Measurements from ENCODE around the gene KDF1. TPM values are rescaled to one million over a fixed set of nuclear protein-coding genes. Genes with fewer than 3 reads are reported as not detected.

Gene KDF1
- total and polyA plus RNA-seq, 4 donors = 6.6 to 12.5 (median 8.8) TPM

DNA sequence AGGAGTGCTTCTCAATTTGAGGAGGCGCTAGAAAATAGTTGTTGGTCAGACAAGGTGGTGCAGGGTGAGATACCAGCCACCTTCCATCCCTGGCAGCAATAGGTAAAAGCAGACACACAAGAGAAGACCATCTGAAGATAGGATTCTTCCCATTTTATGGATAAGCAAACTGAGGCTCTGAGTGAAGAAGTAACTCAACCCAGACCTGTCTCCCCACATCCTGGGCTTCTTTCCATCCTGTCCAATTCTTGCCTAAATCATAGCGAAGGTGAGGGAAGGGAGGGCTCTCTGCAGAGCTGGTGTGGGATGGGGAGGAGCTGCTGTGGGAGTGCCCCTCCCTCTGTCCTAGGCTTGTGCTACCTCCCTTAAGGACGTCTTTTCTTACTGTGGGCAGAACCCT, 11.3 kb upstream of the KDF1 start:
- H3K4me1 ChIP-seq (ENCODE audit: control insufficient read depth in 5 of 5, insufficient read depth in 5 of 5, low read length in 5 of 5) = no peaks in the 10 kb centered on the region
- 74 to 77% methylated on average over 3 of the region's 3 CpGs for WGBS, 2 donors
- no peaks in the 10 kb centered on the region for H3K36me3 ChIP-seq (ENCODE audit: control insufficient read depth in 4 of 4, insufficient read depth in 4 of 4, low read length in 4 of 4)
- H3K4me3 ChIP-seq = no peak overlapping the region
- H3K9ac ChIP-seq (ENCODE audit: insufficient read depth in 1 of 2, low read length in 2 of 2) = no peak overlapping the region
- TF ChIP-seq, protein P1, sequence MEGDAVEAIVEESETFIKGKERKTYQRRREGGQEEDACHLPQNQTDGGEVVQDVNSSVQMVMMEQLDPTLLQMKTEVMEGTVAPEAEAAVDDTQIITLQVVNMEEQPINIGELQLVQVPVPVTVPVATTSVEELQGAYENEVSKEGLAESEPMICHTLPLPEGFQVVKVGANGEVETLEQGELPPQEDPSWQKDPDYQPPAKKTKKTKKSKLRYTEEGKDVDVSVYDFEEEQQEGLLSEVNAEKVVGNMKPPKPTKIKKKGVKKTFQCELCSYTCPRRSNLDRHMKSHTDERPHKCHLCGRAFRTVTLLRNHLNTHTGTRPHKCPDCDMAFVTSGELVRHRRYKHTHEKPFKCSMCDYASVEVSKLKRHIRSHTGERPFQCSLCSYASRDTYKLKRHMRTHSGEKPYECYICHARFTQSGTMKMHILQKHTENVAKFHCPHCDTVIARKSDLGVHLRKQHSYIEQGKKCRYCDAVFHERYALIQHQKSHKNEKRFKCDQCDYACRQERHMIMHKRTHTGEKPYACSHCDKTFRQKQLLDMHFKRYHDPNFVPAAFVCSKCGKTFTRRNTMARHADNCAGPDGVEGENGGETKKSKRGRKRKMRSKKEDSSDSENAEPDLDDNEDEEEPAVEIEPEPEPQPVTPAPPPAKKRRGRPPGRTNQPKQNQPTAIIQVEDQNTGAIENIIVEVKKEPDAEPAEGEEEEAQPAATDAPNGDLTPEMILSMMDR (IDR thresholded peaks at IDR 0.05; ENCODE audit: control extremely low read depth, extremely low read depth) = no peak
- DNase-seq (no peak), ATAC-seq (ENCODE audit: insufficient read depth, low FRiP score) (no peak)
- no peak overlapping the region for H3K27ac ChIP-seq (ENCODE audit: low read depth in 1 of 2, low read length in 1 of 2)
- H3K27me3 ChIP-seq (ENCODE audit: control insufficient read depth in 3 of 3, insufficient read depth in 3 of 3, low read length in 2 of 3) = no peaks in the 10 kb centered on the region
- no peaks in the 10 kb centered on the region for H3K9me3 ChIP-seq (ENCODE audit: control insufficient read depth in 4 of 4, insufficient read depth in 3 of 4, low read length in 3 of 4)

DNA sequence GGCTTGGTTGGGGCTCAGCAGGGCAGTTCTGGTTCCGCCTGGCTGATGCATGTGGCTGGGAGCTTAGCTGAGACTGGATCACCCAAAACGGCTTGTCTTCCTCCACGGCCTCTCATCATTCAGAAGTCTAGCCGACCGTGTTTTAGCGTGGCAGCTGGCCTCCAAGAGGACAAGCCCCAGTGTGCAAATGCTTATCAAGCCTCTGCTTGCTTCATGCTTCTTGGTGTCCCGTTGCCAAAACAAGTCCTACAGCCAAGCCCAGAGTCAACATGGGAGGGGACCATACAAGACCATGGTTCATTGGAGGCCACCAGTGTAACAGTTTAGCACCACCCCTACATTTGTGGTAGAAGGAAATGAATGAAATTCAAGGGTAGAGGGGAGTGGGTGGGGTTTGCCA, 10.5 kb upstream of the KDF1 start:
- Histone ChIP-seq H3K36me3 (ENCODE audit: control insufficient read depth in 4 of 4, insufficient read depth in 4 of 4, low read length in 4 of 4) (no peaks in the 10 kb centered on the region), H3K27me3 (ENCODE audit: control insufficient read depth in 3 of 3, insufficient read depth in 3 of 3, low read length in 2 of 3) (peaks cover 0 to 4% (median 0%) of the 10 kb centered on the region in 3 donors), H3K9me3 (ENCODE audit: control insufficient read depth in 4 of 4, insufficient read depth in 3 of 4, low read length in 3 of 4) (no peaks in the 10 kb centered on the region), H3K27ac (ENCODE audit: low read depth in 1 of 2, low read length in 1 of 2) (no peak overlapping the region), H3K9ac (ENCODE audit: insufficient read depth in 1 of 2, low read length in 2 of 2) (no peak overlapping the region), H3K4me3 (no peak overlapping the region), H3K4me1 (ENCODE audit: control insufficient read depth in 5 of 5, insufficient read depth in 5 of 5, low read length in 5 of 5) (no peaks in the 10 kb centered on the region)
- WGBS, 2 donors = 71 to 79% methylated on average over 7 of the region's 7 CpGs
- DNase-seq (no peak), ATAC-seq (ENCODE audit: insufficient read depth, low FRiP score) (no peak)
- TF ChIP-seq, protein P1 (IDR thresholded peaks at IDR 0.05; ENCODE audit: control extremely low read depth, extremely low read depth) = no peak

DNA sequence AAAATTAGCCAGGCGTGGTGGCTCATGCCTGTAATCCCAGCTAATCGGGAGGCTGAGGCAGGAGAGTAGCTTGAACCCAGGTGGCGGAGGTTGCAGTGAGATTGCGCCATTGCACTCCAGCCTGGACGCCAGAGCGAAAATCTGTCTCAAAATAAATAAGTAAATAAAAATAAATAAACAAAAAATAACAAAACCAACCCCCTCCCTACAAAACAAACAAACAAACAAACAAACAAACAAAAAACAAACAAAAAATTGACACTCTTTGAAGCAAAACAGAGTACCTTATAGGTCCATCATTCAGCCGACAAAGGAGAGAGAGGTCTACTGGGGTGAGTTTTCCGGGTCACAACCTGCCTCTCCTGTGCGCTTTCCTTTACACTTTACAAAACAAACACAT, 5.4 kb upstream of the KDF1 start:
- H3K4me3 ChIP-seq = no peak overlapping the region
- H3K36me3 ChIP-seq (ENCODE audit: control insufficient read depth in 4 of 4, insufficient read depth in 4 of 4, low read length in 4 of 4) = no peaks in the 10 kb centered on the region
- TF ChIP-seq, protein P1 (IDR thresholded peaks at IDR 0.05; ENCODE audit: control extremely low read depth, extremely low read depth) = no peak
- H3K27me3 ChIP-seq (ENCODE audit: control insufficient read depth in 3 of 3, insufficient read depth in 3 of 3, low read length in 2 of 3) = peaks cover 0 to 15% (median 13%) of the 10 kb centered on the region in 3 donors
- H3K27ac ChIP-seq (ENCODE audit: low read depth in 1 of 2, low read length in 1 of 2) = no peak overlapping the region
- no peak overlapping the region for H3K9ac ChIP-seq (ENCODE audit: insufficient read depth in 1 of 2, low read length in 2 of 2)
- H3K4me1 ChIP-seq (ENCODE audit: control insufficient read depth in 5 of 5, insufficient read depth in 5 of 5, low read length in 5 of 5) = no peaks in the 10 kb centered on the region
- WGBS, 2 donors = 87 to 89% methylated on average over 9 of the region's 9 CpGs
- no peak for DNase-seq
- H3K9me3 ChIP-seq (ENCODE audit: control insufficient read depth in 4 of 4, insufficient read depth in 3 of 4, low read length in 3 of 4) = no peaks in the 10 kb centered on the region
- ATAC-seq (ENCODE audit: insufficient read depth, low FRiP score) = no peak

DNA sequence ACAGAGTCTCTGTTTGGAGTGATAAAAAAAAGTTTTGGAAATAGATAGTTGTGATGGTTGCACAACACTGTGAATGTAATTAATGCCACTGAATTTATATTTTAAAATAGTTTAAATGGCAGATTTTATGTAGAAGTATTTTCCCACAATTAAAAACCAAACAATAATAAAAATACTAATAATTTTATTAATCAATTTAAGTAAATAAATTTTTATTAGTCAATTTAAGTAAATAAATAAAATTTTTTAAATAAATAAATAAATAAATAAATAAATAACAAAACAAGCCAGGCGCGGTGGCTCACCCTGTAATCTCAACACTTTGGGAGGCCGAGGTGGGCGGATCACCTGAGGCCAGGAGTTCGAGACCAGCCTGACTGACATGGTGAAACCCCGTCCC, 4.9 kb upstream of the KDF1 start:
- no peak for ATAC-seq (ENCODE audit: insufficient read depth, low FRiP score)
- H3K9ac ChIP-seq (ENCODE audit: insufficient read depth in 1 of 2, low read length in 2 of 2) = no peak overlapping the region
- no peak overlapping the region for H3K4me3 ChIP-seq
- no peaks in the 10 kb centered on the region for H3K36me3 ChIP-seq (ENCODE audit: control insufficient read depth in 4 of 4, insufficient read depth in 4 of 4, low read length in 4 of 4)
- no peaks in the 10 kb centered on the region for H3K9me3 ChIP-seq (ENCODE audit: control insufficient read depth in 4 of 4, insufficient read depth in 3 of 4, low read length in 3 of 4)
- TF ChIP-seq, protein P1 (IDR thresholded peaks at IDR 0.05; ENCODE audit: control extremely low read depth, extremely low read depth) = no peak
- peaks cover 0 to 18% (median 17%) of the 10 kb centered on the region in 3 donors for H3K27me3 ChIP-seq (ENCODE audit: control insufficient read depth in 3 of 3, insufficient read depth in 3 of 3, low read length in 2 of 3)
- H3K4me1 ChIP-seq (ENCODE audit: control insufficient read depth in 5 of 5, insufficient read depth in 5 of 5, low read length in 5 of 5) = no peaks in the 10 kb centered on the region
- no peak overlapping the region for H3K27ac ChIP-seq (ENCODE audit: low read depth in 1 of 2, low read length in 1 of 2)
- WGBS, 2 donors = 89 to 93% methylated on average over 6 of the region's 6 CpGs
- no peak for DNase-seq
